Measurements from ENCODE around the gene FBN1.

FBN1 gene

GRCh38 chr15:48469271-48469670, 176.2 kb downstream of the FBN1 start:
- DNase-seq (ENCODE audit: low read depth) = no peak

- DNase-seq (ENCODE audit: low read depth) = no peak
These were observed 177.7 kb downstream of the FBN1 start for GRCh38 chr15:48467801-48468200.

- DNase-seq (ENCODE audit: low read depth) = no peak
These were observed 178.7 kb downstream of the FBN1 start for GRCh38 chr15:48466820-48467219.

GRCh38 chr15:48466079-48466478, 179.4 kb downstream of the FBN1 start:
- DNase-seq (ENCODE audit: low read depth) = no peak

- no peak for DNase-seq (ENCODE audit: low read depth)
These were observed 180.1 kb downstream of the FBN1 start for GRCh38 chr15:48465410-48465809.

GRCh38 chr15:48463366-48463880, 182.1 kb downstream of the FBN1 start:
- no peak for DNase-seq (ENCODE audit: low read depth)

- no peak for DNase-seq (ENCODE audit: low read depth)
These were observed 182.8 kb downstream of the FBN1 start for GRCh38 chr15:48462688-48463087.

- DNase-seq (ENCODE audit: low read depth) = no peak
These were observed 185.7 kb downstream of the FBN1 start for GRCh38 chr15:48459571-48460442.

GRCh38 chr15:48458876-48459275, 186.6 kb downstream of the FBN1 start:
- DNase-seq (ENCODE audit: low read depth) = no peak

- DNase-seq (ENCODE audit: low read depth) = no peak
These were observed 189.4 kb downstream of the FBN1 start for GRCh38 chr15:48456134-48456533.

GRCh38 chr15:48451736-48452135, 193.8 kb downstream of the FBN1 start:
- DNase-seq (ENCODE audit: low read depth) = no peak

- no peak for DNase-seq (ENCODE audit: low read depth)
These were observed 194.3 kb downstream of the FBN1 start for GRCh38 chr15:48451241-48451640.

GRCh38 chr15:48449734-48450133, 195.8 kb downstream of the FBN1 start:
- DNase-seq (ENCODE audit: low read depth) = no peak

GRCh38 chr15:48447657-48448056, 197.9 kb downstream of the FBN1 start:
- DNase-seq (ENCODE audit: low read depth) = no peak

- no peak for DNase-seq (ENCODE audit: low read depth)
These were observed 198.5 kb downstream of the FBN1 start for GRCh38 chr15:48447058-48447457.

GRCh38 chr15:48442011-48442410, 203.5 kb downstream of the FBN1 start:
- no peak for DNase-seq (ENCODE audit: low read depth)

GRCh38 chr15:48440084-48440483, 205.4 kb downstream of the FBN1 start:
- DNase-seq (ENCODE audit: low read depth) = no peak

GRCh38 chr15:48437178-48437577, 208.3 kb downstream of the FBN1 start:
- no peak for DNase-seq (ENCODE audit: low read depth)

- no peak for DNase-seq (ENCODE audit: low read depth)
These were observed 210.2 kb downstream of the FBN1 start for GRCh38 chr15:48435321-48435720.

GRCh38 chr15:48433226-48433886, 212.2 kb downstream of the FBN1 start:
- no peak for DNase-seq (ENCODE audit: low read depth)

- DNase-seq (ENCODE audit: low read depth) = no peak
These were observed 212.8 kb downstream of the FBN1 start for GRCh38 chr15:48432688-48433087.

GRCh38 chr15:48427960-48428547, 217.5 kb downstream of the FBN1 start:
- DNase-seq (ENCODE audit: low read depth) = no peak

GRCh38 chr15:48427479-48427878, 218.0 kb downstream of the FBN1 start:
- DNase-seq (ENCODE audit: low read depth) = no peak
